Activated B cell treated with CpG ODN at 0.5 μM for 24 hours (primary cell): ENCODE measurements around the gene BCAN. TPM values are rescaled to one million over a fixed set of nuclear protein-coding genes. Genes with fewer than 3 reads are reported as not detected.
A peak's percentile ranks its signal among the peaks of the same experiment; 100 is the strongest.

Experiments used
- ATAC-seq: fragments of 200-7000 bp; cut with Tn5 transposase; one replicate; pipeline ENCODE4 v1.10.0; 2021; ENCODE audit warnings: low read depth, mild to moderate bottlenecking, moderate library complexity
- CTCF ChIA-PET: fragments of 350-600 bp; sonication (Branson Sonifier 250); formaldehyde crosslinking; loops from one replicate; lab custom pipeline; 2021; ENCODE audit warnings: antibody characterized with exemption; lab: Charles Lee
- POLR2A ChIA-PET: fragments of 350-600 bp; sonication (Branson Sonifier 250); formaldehyde crosslinking; loops from one replicate; lab custom pipeline; 2021; ENCODE audit warnings: antibody characterized with exemption; lab: Charles Lee
- DNase-seq: peaks from one replicate; pipeline ENCODE4 v3.0.0; 2022
- H3K27ac Mint-ChIP-seq: one replicate; pipeline ENCODE4 v1.8.0; 2020; ENCODE audit warnings: mixed read lengths
- H3K27me3 Mint-ChIP-seq: one replicate; pipeline ENCODE4 v1.8.0; 2021; ENCODE audit warnings: mixed read lengths
- H3K36me3 Mint-ChIP-seq: one replicate; pipeline ENCODE4 v1.8.0; 2021; ENCODE audit warnings: low read depth, mixed read lengths
- H3K4me1 Mint-ChIP-seq: one replicate; pipeline ENCODE4 v1.8.0; 2021; ENCODE audit warnings: mixed read lengths
- H3K4me3 Mint-ChIP-seq: one replicate; pipeline ENCODE4 v1.8.0; 2020; ENCODE audit warnings: mild to moderate bottlenecking, mixed read lengths
- H3K9me3 Mint-ChIP-seq: one replicate; pipeline ENCODE4 v1.8.0; 2020; ENCODE audit warnings: mixed read lengths
- CTCF ChIP-seq: fragments of 200-600 bp; IDR thresholded peaks from one replicate; pipeline ENCODE4 v1.8.0; 2022; ENCODE audit warnings: antibody characterized with exemption, mild to moderate bottlenecking
- intact Hi-C: fragments of 100-400 bp; cut with micrococcal nuclease; formaldehyde crosslinking; loops from one replicate; pipeline ENCODE4 v1.15.1; 2024
- total RNA-seq: library from RNA; stranded (reverse); gene quantifications from 2 replicates; pipeline ENCODE4 v1.2.3, GENCODE V29; 2022

The BCAN gene
- total RNA-seq, 1 donor from 2014 or later = 0.51 TPM

GRCh38 chr1:156594190-156594589 lies 47.7 kb upstream of the BCAN start:
- intact Hi-C loops = no loop called here
- TF ChIP-seq CTCF = no peak
- peaks cover 54% of the 10 kb centered on the region for H3K36me3 Mint-ChIP-seq
- H3K27me3 Mint-ChIP-seq = no peaks in the 10 kb centered on the region
- no peak for ATAC-seq
- H3K9me3 Mint-ChIP-seq = no peaks in the 10 kb centered on the region
- ChIA-PET POLR2A (interaction anchor here (1.1 to 2.7 kb wide), 6 partner anchors 11 to 137 kb away, joined by 3 to 10 read pairs (median 6); no protein-coding TSS in a partner anchor), CTCF (interaction anchor here (0.8 to 4.0 kb wide), 5 partner anchors 13 to 208 kb away, joined by 4 to 18 read pairs (median 7); no protein-coding TSS in a partner anchor)
- H3K4me1 Mint-ChIP-seq = peaks cover 25% of the 10 kb centered on the region
- no peak for DNase-seq
- H3K27ac Mint-ChIP-seq = no peak overlapping the region
- H3K4me3 Mint-ChIP-seq = no peak overlapping the region

- Mint-ChIP-seq H3K4me1 (peaks cover 33% of the 10 kb centered on the region), H3K27ac (peak overlapping the region; percentile 25), H3K4me3 (no peak overlapping the region), H3K9me3 (no peaks in the 10 kb centered on the region), H3K36me3 (peaks cover 58% of the 10 kb centered on the region), H3K27me3 (no peaks in the 10 kb centered on the region)
- intact Hi-C loops = no loop called here
- ATAC-seq (no peak), DNase-seq (no peak)
- TF ChIP-seq CTCF = no peak
- POLR2A ChIA-PET = interaction anchor here (1.1 to 2.7 kb wide), 4 partner anchors 12 to 138 kb away, joined by 3 to 7 read pairs (median 6); no protein-coding TSS in a partner anchor
- CTCF ChIA-PET = interaction anchor here (2.0 kb wide), 1 partner anchor 14 kb away, joined by 7 read pairs; no protein-coding TSS in a partner anchor
These were observed 46.9 kb upstream of the BCAN start for GRCh38 chr1:156595016-156595415.

GRCh38 chr1:156596426-156596825 lies 45.5 kb upstream of the BCAN start:
- ChIA-PET POLR2A (interaction anchor here (0.9 to 1.2 kb wide), 2 partner anchors 96 to 115 kb away, joined by 4 read pairs; partner anchors contain the start of gene MEF2D), CTCF (interaction anchor here (0.6 to 1.2 kb wide), 2 partner anchors 150 to 962 kb away, joined by 3 read pairs; no protein-coding TSS in a partner anchor)
- no peak for DNase-seq
- Mint-ChIP-seq H3K4me3 (no peak overlapping the region), H3K36me3 (peaks cover 63% of the 10 kb centered on the region), H3K4me1 (peaks cover 40% of the 10 kb centered on the region), H3K27ac (no peak overlapping the region), H3K9me3 (no peaks in the 10 kb centered on the region), H3K27me3 (no peaks in the 10 kb centered on the region)
- ATAC-seq = no peak
- TF ChIP-seq CTCF = no peak
- intact Hi-C loops = no loop called here

GRCh38 chr1:156598125-156598524 lies 43.8 kb upstream of the BCAN start:
- intact Hi-C loops = no loop called here
- ATAC-seq = no peak

More at GRCh38 chr1:156598125-156598524, 43.8 kb upstream of the BCAN start:
- Mint-ChIP-seq H3K9me3 (no peaks in the 10 kb centered on the region), H3K27ac (peak overlapping the region; percentile 35), H3K4me1 (peaks cover 40% of the 10 kb centered on the region), H3K4me3 (no peak overlapping the region), H3K36me3 (peaks cover 65% of the 10 kb centered on the region), H3K27me3 (no peaks in the 10 kb centered on the region)
- ChIA-PET CTCF (interaction anchor here (0.9 to 1.2 kb wide), 2 partner anchors 10 to 16 kb away, joined by 3 read pairs; no protein-coding TSS in a partner anchor), POLR2A (interaction anchor here (0.7 to 1.6 kb wide), 3 partner anchors 16 to 114 kb away, joined by 3 to 4 read pairs (median 3); partner anchors contain the start of gene MEF2D)
- TF ChIP-seq CTCF = no peak
- DNase-seq = no peak
